NCI-H774 (cell line): ENCODE measurements around the gene CAPNS2.
"Not testable (repeated sequence)": the region's sequence is repeated elsewhere in the genome, so short reads cannot be mapped to it uniquely, and the experiment has no call there.

Experiments
- DNase-seq: peaks from one replicate; lab custom pipeline; 2025; lab: John Stamatoyannopoulos, UW

Gene CAPNS2

DNA sequence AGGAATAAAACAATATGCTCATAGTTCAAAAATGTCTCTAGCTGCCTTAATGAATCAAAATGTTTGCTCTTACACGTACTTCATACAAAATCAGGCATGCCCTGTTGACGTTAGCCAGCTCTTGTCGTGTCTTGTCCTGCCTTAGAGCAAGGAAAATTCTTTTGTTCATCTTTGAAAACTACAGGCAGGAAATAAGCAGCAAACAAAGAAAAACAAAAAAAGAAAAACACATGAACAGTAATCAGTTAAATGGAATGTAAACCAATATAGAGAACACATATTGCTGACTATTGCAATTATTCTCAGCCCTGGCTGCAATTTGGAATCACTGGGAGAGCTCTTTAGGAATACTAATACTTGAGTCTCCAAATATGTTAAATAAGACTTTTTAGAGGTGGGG lies 1.7 kb downstream of the CAPNS2 start:
- no peak for DNase-seq

DNA sequence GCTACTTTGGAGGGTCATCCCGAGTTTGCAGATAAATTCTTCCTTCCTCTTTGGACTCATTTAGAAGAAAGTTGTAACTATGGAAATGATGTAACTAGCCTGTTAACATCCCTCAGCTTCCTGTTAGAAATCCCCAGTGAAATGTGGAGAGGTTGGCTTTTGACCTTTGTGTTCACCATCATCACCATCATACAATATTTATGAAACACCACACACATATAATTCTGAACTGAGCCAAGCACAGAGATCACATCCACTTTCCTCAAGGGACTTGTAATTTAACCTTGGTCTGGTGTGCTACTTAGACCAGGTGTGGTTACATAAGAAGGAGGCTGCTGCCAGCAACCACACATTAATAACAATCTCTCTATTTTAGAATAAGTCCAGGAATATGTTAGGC lies 2.5 kb downstream of the CAPNS2 start:
- no peak for DNase-seq

- no peak for DNase-seq
Observed at GRCh38 chr16:55570159-55570558, 3.7 kb downstream of the CAPNS2 start.

GRCh38 chr16:55571191-55571897 lies 4.9 kb downstream of the CAPNS2 start:
- no peak for DNase-seq

DNA sequence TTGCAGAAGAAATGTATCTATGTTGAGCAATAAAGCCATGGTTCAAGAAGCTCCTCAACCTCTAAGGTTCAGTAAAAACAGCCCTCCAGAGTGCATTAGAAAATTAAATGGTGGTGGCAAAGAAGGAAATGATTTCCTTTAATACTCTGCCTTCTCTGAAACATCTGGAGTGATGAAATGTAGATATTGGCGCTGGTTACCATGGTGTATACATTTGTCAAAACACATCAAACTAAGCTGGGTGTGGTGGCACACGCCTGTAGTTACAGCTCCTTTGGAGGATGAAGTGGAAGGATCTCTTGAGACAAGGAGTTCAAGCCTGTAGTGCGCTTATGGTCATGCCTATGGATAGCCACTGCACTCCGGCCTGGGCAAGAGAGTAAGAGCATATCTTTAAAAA lies 6.0 kb downstream of the CAPNS2 start:
- DNase-seq = no peak

GRCh38 chr16:55574811-55575210 lies 8.3 kb downstream of the CAPNS2 start:
- DNase-seq = no peak

GRCh38 chr16:55575496-55575895 lies 9.0 kb downstream of the CAPNS2 start:
- no peak for DNase-seq

- DNase-seq = no peak
Observed at GRCh38 chr16:55576384-55576783, 9.9 kb downstream of the CAPNS2 start.

- DNase-seq = no peak
Observed at GRCh38 chr16:55577887-55578286, 11.4 kb downstream of the CAPNS2 start.

DNA sequence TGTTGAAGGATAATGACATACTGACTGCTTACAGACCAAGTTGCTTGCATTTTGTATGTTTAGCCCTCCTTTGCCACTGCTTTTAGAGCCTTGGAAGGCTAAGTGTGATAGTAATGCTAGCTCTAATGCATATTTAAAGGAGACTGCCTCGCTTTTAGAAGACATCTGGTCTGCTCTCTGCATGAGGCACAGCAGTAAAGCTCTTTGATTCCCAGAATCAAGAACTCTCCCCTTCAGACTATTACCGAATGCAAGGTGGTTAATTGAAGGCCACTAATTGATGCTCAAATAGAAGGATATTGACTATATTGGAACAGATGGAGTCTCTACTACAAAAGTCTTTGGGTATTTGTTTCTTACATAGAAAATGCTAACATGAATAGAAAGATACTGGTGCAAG lies 19.1 kb downstream of the CAPNS2 start:
- no peak for DNase-seq

DNA sequence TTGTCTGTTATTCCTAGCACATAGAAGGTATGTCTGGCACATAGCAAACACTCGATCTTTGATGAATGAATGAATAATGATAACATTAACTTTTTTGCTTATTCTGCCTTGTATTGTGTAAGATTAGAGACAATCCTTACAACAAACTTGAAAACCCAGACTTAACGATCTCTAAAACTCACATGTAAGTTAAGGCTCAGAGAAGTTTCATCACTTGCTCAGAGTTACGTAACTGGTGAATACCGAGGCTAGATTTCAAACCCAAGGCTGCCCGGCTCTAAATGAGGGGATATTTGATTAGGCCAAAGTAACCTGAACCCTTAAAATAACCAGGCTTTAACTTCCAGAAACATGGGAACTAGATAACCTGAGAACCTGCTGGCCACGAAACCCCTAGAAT lies 22.3 kb downstream of the CAPNS2 start:
- DNase-seq = no peak

- no peak for DNase-seq
Observed at GRCh38 chr16:55592306-55592705, 25.8 kb downstream of the CAPNS2 start.

- DNase-seq = no peak
Observed at GRCh38 chr16:55597928-55598327, 31.4 kb downstream of the CAPNS2 start.

DNA sequence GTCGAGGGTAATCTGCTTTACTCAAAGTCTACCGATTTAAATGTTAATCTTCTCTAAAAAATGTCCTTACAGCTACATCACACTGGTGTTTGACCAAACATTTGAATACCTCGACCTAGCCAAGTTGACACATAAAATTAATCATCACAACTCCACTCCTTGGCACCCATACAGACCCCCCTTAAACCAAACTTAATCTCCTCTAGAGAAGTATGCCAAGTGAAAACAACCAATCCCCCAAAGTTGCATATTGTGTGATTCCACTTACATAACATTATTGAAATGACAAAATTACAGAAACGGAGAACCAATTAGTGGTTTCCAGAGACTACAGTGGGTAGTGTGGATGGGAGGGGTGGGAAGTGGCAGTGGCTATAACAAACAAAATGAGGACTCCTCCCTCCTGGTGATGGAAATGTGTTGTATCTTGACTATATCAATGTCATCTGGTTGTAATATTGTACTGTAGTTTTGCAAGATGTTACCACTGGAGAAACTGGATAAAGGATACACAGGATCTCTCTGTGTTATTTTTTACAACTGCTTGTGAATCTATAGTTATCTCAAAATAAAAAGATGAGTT lies 39.4 kb downstream of the CAPNS2 start:
- DNase-seq = no peak

DNA sequence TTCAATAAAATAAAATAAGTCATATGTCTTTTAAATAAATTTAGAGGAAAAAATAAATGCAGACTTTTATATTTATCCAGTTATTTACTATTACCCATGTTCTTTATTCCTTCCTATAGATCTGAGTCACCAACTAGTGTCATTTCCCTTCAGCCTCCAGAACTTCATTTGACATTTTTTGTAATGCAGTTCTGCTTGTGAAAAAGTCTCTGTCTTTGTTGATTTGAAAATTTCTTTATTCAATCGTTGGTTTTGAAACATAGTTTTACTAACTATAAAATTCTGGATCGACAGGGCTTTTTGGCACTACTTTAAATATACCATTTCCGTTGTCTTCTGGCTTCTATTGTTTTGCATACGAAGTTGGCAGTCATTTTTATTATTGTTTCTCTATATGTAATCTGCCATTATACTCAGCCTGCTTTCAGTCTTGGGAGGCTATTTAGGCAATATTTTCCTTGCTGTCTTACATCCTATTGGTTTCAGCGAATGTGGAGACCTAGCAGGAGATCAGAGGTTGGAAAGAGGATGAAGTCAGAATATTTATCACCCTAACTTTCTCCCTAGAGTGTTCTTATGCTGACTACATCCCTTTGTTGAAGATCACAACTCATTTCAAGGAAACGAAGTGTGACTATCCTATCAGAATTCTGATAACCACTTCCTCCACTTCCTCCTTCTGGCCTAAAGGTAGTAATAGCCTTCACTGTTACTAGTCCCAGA lies 47.3 kb downstream of the CAPNS2 start:
- DNase-seq = no peak

- DNase-seq = no peak
Observed at GRCh38 chr16:55615071-55615470, 48.6 kb downstream of the CAPNS2 start.

DNA sequence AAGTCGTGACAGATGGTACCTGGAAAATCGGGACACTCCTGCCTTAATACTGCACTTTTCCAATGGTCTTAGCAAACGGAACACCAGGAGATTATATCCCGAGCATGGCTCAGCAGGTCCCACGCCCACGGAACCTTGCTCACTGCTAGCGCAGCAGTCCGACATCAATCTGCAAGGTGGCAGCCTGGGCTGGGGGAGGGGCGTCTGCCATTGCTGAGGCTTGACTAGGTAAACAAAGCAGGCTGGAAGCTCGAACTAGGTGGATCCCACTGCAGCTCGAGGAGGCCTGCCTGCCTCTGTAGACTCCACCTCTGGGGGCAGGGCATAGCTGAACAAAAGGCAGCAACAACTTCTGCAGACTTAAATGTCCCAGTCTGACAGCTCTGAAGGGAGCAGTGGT lies 49.2 kb downstream of the CAPNS2 start:
- DNase-seq = not testable (repeated sequence)
